ENCODE data around the gene TMEM26.

The TMEM26 gene

GRCh38 chr10:61359452-61359851, 93.7 kb downstream of the TMEM26 start:
- no peak overlapping the region for H3K9ac ChIP-seq (ENCODE audit: low read depth, low read length, poor library complexity)
- H3K9me3 ChIP-seq (replicated peaks in 1 of 2; ENCODE audit: control insufficient read depth in 2 of 2, insufficient read depth in 1 of 2, low read depth in 1 of 2, low read length in 2 of 2), result no peaks in the 10 kb centered on the region
- H2BK120ac ChIP-seq (ENCODE audit: low read depth, low read length), result no peak overlapping the region
- no peaks in the 10 kb centered on the region for H3K4me1 ChIP-seq (ENCODE audit: control insufficient read depth in 2 of 2, insufficient read depth in 1 of 2, low read depth in 1 of 2, low read length in 2 of 2)
- no peak overlapping the region for H2AK5ac ChIP-seq (ENCODE audit: low read depth, low read length)
- H3K23ac ChIP-seq (ENCODE audit: low read depth, low read length, poor library complexity), result no peak overlapping the region
- no peaks in the 10 kb centered on the region for H3K27me3 ChIP-seq (ENCODE audit: control insufficient read depth in 3 of 3, insufficient read depth in 3 of 3, low read depth in 1 of 3, low read length in 3 of 3)
- H4K8ac ChIP-seq (ENCODE audit: low read depth, low read length), result no peak overlapping the region
- no peaks in the 10 kb centered on the region for H3K36me3 ChIP-seq (replicated peaks in 1 of 2; ENCODE audit: control insufficient read depth in 2 of 2, insufficient read depth in 2 of 2, low read length in 2 of 2)
- H3K14ac ChIP-seq (ENCODE audit: low read length), result no peak overlapping the region
- H3K4ac ChIP-seq (ENCODE audit: low read length), result no peak overlapping the region
- no peak overlapping the region for H2BK15ac ChIP-seq (ENCODE audit: low read length)
- no peak for DNase-seq (ENCODE audit: low spot score)
- no peaks in the 10 kb centered on the region for H3K79me1 ChIP-seq (ENCODE audit: low read depth, low read length)
- H3K27ac ChIP-seq (replicated peaks; ENCODE audit: low read length), result no peak overlapping the region
- no peak overlapping the region for H3K18ac ChIP-seq (ENCODE audit: low read length)
- no peak overlapping the region for H4K91ac ChIP-seq (ENCODE audit: low read depth, low read length, poor library complexity)
- no peak overlapping the region for H2AFZ ChIP-seq (ENCODE audit: low read length)
- H3K4me2 ChIP-seq (ENCODE audit: insufficient read depth, low read length, poor library complexity, severe bottlenecking), result no peak overlapping the region
- no peak overlapping the region for H2BK5ac ChIP-seq (ENCODE audit: low read length)
- H2BK12ac ChIP-seq (ENCODE audit: low read length), result no peak overlapping the region
- no CpG with 5 or more reads among the region's 2 CpGs for WGBS, 2 donors (ENCODE audit: extremely low coverage in 2 of 2, insufficient read length in 2 of 2, insufficient replicate concordance in 1 of 2)
- no peak overlapping the region for H3K4me3 ChIP-seq (ENCODE audit: low read length in 2 of 2)

GRCh38 chr10:61357687-61358086, 95.5 kb downstream of the TMEM26 start:
- WGBS, 2 donors (ENCODE audit: extremely low coverage in 2 of 2, insufficient read length in 2 of 2, insufficient replicate concordance in 1 of 2), result no CpG with 5 or more reads among the region's 3 CpGs
- no peak overlapping the region for H2BK120ac ChIP-seq (ENCODE audit: low read depth, low read length)
- no peak overlapping the region for H3K27ac ChIP-seq (replicated peaks; ENCODE audit: low read length)
- H2AFZ ChIP-seq (ENCODE audit: low read length), result no peak overlapping the region
- DNase-seq (ENCODE audit: low spot score), result no peak
- no peaks in the 10 kb centered on the region for H3K9me3 ChIP-seq (replicated peaks in 1 of 2; ENCODE audit: control insufficient read depth in 2 of 2, insufficient read depth in 1 of 2, low read depth in 1 of 2, low read length in 2 of 2)
- H3K9ac ChIP-seq (ENCODE audit: low read depth, low read length, poor library complexity), result no peak overlapping the region
- H3K18ac ChIP-seq (ENCODE audit: low read length), result no peak overlapping the region
- H3K14ac ChIP-seq (ENCODE audit: low read length), result no peak overlapping the region
- no peak overlapping the region for H3K4me3 ChIP-seq (ENCODE audit: low read length in 2 of 2)
- no peak overlapping the region for H4K8ac ChIP-seq (ENCODE audit: low read depth, low read length)
- no peak overlapping the region for H2BK12ac ChIP-seq (ENCODE audit: low read length)
- H3K79me1 ChIP-seq (ENCODE audit: low read depth, low read length), result no peaks in the 10 kb centered on the region
- no peak overlapping the region for H3K4me2 ChIP-seq (ENCODE audit: insufficient read depth, low read length, poor library complexity, severe bottlenecking)
- no peak overlapping the region for H2BK5ac ChIP-seq (ENCODE audit: low read length)
- no peak overlapping the region for H3K4ac ChIP-seq (ENCODE audit: low read length)
- no peak overlapping the region for H2BK15ac ChIP-seq (ENCODE audit: low read length)
- H4K91ac ChIP-seq (ENCODE audit: low read depth, low read length, poor library complexity), result no peak overlapping the region
- H2AK5ac ChIP-seq (ENCODE audit: low read depth, low read length), result no peak overlapping the region
- no peak overlapping the region for H3K23ac ChIP-seq (ENCODE audit: low read depth, low read length, poor library complexity)
- no peaks in the 10 kb centered on the region for H3K4me1 ChIP-seq (ENCODE audit: control insufficient read depth in 2 of 2, insufficient read depth in 1 of 2, low read depth in 1 of 2, low read length in 2 of 2)
- no peaks in the 10 kb centered on the region for H3K27me3 ChIP-seq (ENCODE audit: control insufficient read depth in 3 of 3, insufficient read depth in 3 of 3, low read depth in 1 of 3, low read length in 3 of 3)
- no peaks in the 10 kb centered on the region for H3K36me3 ChIP-seq (replicated peaks in 1 of 2; ENCODE audit: control insufficient read depth in 2 of 2, insufficient read depth in 2 of 2, low read length in 2 of 2)

Data from neuronal stem cell (in vitro differentiated cells).